CD1c-positive myeloid dendritic cell (primary cell): ENCODE measurements around the gene MOB1B.

Experiments
- DNase-seq: peaks from one replicate; pipeline ENCODE4 v3.0.0-alpha.2; 2016; ENCODE audit errors: extremely low spot score

Gene MOB1B

DNA sequence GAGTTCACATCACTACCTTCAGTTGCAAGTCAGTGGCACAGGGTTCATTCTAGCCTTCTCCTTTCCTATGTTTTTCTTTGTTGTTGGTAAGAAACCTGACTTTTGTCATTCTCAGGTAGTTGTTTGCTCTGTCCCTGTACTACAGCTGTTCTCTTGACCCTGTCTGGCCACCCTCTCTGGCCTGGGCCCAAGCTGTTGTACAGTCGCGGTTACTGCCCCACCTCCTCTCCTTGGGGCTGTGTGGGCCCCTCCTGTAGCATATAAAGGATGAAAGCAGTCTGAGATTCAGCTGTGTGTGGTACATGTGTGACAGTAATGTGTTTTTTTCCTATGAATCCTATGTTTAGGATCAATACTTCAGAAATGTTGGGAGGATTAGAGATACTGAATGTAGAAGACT, 12.5 kb downstream of the MOB1B start:
- DNase-seq: no peak

GRCh38 chr4:70915036-70915815, 13.1 kb downstream of the MOB1B start:
- no peak for DNase-seq

DNA sequence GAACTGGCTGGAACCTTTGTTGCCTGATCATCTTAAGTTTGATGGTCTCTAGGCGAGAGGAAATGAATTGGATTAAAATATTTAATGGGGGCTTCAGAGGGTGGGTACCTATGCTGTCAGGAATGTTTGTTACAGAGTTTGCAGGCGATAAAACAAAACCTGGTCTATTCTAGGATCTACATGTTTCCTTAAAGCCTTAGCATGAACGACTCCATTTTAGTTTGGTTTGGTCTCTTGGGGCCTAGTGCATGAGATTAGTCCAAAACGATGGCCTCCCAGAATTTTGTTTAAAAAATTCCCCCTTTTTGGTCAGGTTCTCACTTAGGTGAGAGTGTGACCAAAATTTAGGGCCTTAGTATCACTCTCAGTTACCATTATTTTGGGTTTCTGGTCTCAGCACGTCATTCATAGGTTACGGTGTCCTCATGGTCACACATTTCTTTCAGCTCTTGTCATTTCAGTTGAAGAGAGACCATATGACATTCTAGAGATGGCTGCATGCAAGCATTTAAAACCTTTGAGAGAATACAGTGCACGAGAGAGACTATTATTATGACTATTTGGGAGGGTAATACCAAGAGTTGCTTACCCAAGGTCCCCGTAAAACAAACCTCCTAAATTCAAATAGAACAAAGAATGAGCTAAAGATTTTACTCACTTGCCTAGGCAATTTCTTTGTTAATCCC, 13.8 kb downstream of the MOB1B start:
- no peak for DNase-seq

DNA sequence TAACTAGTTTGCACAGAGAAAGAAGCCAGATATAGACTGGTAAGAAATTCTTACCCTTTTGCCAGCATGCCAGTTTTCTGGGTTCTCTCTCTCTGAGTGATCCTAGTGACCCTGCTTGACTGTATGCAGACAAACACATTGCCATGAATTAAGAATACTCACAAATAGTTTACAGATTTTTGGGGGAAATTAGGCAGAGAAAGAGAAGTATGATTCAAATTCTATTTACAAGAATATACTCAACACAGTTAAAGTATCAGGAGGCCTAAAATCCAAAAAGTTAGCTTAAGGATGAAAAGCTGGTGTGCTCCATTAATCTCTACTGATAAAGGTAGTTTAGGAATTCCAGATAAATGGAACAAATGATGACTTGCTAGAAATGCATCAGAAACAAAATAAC, 18.4 kb downstream of the MOB1B start:
- no peak for DNase-seq

GRCh38 chr4:70925418-70925817, 23.2 kb downstream of the MOB1B start:
- no peak for DNase-seq

DNA sequence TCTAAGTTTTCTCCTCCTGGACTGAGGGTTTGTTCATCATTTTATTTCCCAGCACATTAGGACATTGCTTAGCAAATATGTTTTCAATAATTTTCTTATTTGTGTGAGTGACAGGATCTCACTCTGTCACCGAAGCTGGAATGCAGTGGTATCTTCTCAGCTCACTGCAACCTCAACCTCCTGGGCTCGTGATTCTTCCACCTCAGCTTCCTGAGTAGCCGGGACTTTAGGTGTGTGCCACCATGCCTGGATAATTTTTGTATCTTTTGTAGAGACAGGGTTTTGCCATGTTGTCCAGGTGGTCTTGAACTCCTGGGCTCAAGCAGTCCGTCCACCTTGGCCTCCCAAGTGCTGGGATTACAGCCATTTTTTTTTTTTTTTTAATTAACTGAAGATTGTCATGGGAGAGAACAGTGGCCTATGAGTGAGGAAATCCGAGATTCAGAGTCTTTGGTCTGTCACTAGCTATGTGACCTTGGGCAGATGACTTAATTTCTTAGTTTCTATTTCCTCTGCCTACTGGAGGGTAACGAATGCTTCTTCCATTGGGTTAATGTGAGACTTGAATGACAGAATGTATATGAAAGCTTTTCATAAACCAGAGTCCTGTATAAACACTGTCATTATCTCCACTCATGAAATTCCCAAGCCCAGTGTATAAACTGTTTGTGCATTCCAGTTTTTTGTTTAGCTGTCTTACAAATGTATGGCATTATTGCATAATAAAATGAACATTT, 23.9 kb downstream of the MOB1B start:
- no peak for DNase-seq

GRCh38 chr4:70927502-70928137, 25.5 kb downstream of the MOB1B start:
- peak; percentile 68 for DNase-seq

DNA sequence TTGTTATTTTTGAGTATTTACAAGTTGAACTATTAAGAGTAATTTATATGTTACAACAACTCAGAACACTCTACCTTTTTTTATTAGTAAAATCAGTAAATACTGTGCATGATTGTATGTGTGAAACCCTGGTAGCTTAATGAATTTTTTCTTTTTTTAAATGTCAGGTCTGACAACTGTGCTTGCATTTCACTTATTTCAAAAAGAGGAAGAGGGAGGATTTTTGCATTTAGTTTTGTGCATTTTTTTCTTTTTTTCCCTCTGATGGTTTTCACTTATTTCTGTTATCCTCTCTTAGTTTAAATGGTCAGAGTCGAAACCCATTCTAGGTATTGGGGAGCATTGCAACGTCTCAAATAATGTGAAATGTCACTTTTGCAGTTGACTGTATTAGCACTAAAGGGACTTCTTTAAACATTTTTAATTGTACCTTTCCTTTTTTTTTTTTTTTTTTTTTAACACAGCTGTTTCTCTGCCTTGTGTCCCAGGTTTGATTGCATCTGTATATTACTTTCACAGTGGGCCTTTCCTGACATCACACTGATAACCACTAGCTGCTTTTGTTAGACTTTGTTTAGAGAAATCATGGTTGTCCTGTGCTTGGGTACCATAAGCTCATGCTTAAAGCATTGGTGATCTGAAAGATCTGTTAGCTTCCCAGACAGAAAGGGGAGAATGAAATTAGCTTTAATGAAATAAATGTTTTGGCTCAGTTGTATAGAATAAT, 28.5 kb downstream of the MOB1B start:
- peak; percentile 29 for DNase-seq

GRCh38 chr4:70931347-70931746, 29.2 kb downstream of the MOB1B start:
- no peak for DNase-seq

- no peak for DNase-seq
These were observed 30.8 kb downstream of the MOB1B start for GRCh38 chr4:70932984-70933383.

DNA sequence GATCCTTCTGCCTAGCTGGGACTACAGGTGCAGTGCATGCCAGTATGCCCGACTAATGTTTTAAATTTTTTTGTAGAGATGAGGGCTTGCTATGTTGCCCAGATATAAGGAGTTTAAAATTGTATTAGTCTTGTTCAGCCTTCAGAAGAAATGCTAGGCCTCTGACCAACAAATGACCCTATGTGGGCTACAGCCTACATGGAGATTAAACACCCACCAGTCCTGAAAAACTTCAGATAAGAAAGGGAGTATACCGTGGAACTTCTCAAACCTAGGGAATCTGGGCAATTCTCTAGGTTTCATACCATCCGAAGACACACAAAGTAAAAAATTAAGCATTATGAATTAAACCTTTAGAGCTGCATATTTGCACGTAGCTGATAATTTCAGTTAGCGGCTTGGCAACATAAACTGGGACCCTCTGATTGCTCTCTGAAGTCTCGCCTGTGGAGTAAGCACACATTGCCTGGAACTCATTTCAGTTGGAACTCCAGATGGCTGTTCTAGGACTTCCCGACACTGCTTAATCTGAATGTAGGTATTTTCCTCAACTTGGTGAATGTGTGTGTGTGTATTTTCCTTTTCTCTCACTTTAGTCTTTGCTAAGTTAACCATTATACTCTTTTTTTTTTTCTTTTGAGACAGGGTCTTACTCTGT, 33.0 kb downstream of the MOB1B start:
- DNase-seq: no peak

DNA sequence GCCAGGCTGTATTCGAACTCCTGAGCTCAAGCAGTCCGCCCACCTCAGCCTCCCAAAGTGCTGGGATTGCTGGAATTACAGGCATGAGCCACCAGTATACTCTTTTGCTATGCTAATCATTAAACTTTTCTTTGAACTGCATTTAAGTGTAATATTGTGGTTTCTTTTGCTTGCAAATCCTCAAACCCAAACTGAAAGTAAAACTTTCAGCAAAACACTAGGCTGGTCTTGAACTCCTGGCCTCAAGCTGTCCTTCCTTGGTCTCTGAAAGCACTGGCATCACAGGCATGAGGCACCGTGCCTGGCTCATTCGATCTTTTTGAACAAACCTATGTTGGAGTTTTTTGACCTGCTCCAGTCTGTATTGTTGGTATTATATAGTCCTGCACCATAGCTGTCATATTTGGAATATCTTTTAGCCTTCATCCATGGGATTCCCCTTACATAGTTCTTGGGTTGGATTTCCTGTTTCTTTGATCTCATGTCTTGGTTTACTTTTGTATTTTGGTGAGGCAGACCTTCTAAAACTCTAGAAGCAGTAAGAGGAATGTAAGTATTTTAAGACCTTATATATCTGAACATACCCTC, 34.1 kb downstream of the MOB1B start:
- DNase-seq: no peak

DNA sequence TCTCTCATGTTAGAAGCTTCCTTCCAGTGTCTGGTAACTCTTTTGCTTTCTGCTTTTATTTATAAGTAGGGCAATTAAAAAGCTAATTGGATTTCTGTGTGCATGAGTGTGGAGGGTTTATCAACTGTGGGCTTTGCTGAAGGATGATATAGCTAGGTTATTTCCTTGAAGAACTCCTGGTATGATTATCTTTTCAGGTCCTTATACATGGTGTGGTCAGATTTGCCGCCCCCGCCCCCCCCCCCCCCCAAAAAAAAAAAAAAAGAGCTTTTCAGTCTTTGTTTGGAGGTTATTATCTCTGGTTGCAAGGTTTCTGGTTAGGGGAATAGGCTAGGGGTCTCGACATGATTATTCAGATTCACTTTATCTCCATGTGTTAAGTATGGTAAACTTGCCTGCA, 35.9 kb downstream of the MOB1B start:
- no peak for DNase-seq

DNA sequence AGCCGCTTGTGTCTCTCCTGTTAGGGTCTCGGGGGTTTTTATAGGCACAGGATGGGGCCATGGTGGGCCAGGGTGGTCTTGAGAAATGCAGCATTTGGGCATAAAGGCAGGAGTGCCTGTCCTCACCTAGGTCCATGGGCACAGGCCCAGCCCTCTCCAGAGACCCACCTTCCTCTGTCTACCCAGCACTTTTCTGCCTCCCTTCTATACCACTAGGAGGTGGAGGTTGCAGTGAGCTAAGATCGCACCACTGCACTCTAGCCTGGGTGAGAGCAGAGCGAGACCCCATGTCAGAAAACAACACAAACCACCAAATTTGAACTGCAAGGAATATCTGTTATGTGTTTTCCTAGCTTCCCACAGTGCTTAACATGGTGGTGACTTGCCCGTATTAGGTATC, 38.0 kb downstream of the MOB1B start:
- no peak for DNase-seq

GRCh38 chr4:70943114-70943513, 40.9 kb downstream of the MOB1B start:
- peak; percentile 78 for DNase-seq

DNA sequence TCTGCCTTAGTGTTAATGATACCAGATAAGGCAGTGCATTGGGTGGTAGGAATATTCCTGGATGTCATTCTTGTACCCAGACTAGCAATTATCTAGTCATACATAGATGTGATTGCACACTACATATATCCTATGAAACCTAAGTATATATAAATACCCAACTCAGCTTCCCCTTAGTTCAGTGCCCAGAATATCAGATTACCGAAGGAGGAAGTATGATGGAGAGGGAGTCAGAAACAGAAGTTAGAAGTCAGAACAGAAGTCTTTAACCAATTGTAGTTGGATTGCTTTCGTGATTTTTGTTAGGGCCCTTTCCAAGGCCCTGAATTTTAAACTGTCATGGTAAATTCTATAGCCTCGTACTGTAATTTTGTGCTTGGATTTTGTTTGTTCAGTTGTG, 42.9 kb downstream of the MOB1B start:
- DNase-seq: peak; percentile 85

DNA sequence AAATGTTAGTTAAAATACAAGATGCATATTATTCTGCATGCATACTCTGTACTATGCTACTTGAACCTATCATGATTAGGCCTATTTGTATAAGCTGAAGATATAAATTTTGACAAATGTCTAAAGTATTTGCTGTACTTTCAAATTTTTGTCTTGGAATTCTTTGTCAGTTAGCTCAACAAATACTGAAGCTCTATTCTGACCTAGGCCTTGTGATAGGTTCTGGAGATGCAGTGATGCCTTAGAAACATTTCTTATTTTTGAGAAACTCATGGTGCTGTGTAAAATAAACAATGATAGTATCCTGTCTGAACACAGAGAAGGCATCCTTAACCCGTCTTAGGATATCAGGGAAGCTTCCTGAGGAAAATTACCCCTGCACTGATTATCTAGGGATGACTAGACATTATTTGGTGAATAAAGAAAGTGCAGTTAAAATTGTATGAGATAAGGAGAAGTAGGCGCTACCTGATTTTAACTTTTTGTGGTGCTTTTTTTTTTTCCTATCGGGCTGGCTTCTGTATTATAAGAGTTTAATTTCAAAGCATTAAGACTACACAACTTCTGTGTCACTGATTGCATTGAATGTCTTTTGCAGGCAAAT, 43.4 kb downstream of the MOB1B start:
- peak; percentile 22 for DNase-seq

- DNase-seq: peak; percentile 91
These were observed 44.8 kb downstream of the MOB1B start for GRCh38 chr4:70946939-70947338.

- peak; percentile 62 for DNase-seq
These were observed 46.6 kb downstream of the MOB1B start for GRCh38 chr4:70948665-70949260.

GRCh38 chr4:70954032-70954431, 51.9 kb downstream of the MOB1B start:
- no peak for DNase-seq
